T-cell (primary cell): ENCODE measurements around the gene COL6A3. TPM values are rescaled to one million over a fixed set of nuclear protein-coding genes. Genes with fewer than 3 reads are reported as not detected.

Experiments
- total RNA-seq, 35 experiments: library from RNA in 6 of 35; stranded (reverse) in 6 of 35; fragments of 120-200 nt in 1 of 35; gene quantifications; one replicate each; pipeline versions ENCODE4 v1.2.1 to v1.2.4 and lab custom pipeline; 2013 to 2026

COL6A3 gene
- total RNA-seq, 5 donors from 2014 or later (not counting 1 experiment from before 2014, with no cell fraction given), result 1.5 to 2.9 (median 2.5) TPM

Other genes with a start within 250 kb of the COL6A3 start
- 1 to 10 TPM in 1 of 5 donors, under 1 TPM in 2, not detected in 2; 0.55 to 1.4 (median 0.72) TPM for gene MLPH, start 73.1 kb upstream of the COL6A3 start, total RNA-seq
- gene PRLH, start 152.4 kb upstream of the COL6A3 start, total RNA-seq, result not detected
- under 1 TPM in 3 of 5 donors, not detected in 2; 0.32 to 0.73 (median 0.62) TPM for gene RAB17, start 176.6 kb upstream of the COL6A3 start, total RNA-seq
- gene LRRFIP1, start 213.4 kb upstream of the COL6A3 start, total RNA-seq, result 100 to 1,000 TPM; 105 to 170 (median 128) TPM